ENCODE results near the gene TMTC2.

Gene TMTC2

GRCh38 chr12:83179999-83180398 lies 493.3 kb downstream of the TMTC2 start:
- H3K4me3 ChIP-seq: no peak overlapping the region
- no peak overlapping the region for H3K27ac ChIP-seq
- no peak for DNase-seq (ENCODE audit: low spot score)
- no peak for TF ChIP-seq CTCF (IDR thresholded peaks at IDR 0.05)

- no peak for DNase-seq (ENCODE audit: low spot score)
- Histone ChIP-seq H3K4me3 (no peak overlapping the region), H3K27ac (no peak overlapping the region)
- no peak for TF ChIP-seq CTCF (IDR thresholded peaks at IDR 0.05)
Measured at GRCh38 chr12:83181074-83181473, 494.4 kb downstream of the TMTC2 start.

- H3K27ac ChIP-seq: no peak overlapping the region
- no peak overlapping the region for H3K4me3 ChIP-seq
- no peak for DNase-seq (ENCODE audit: low spot score)
- no peak for TF ChIP-seq CTCF (IDR thresholded peaks at IDR 0.05)
Measured at GRCh38 chr12:83183132-83183531, 496.4 kb downstream of the TMTC2 start.

Measured in coronary artery (tissue), 2 donors.